Spleen (tissue), 11 donors: ENCODE results near the gene UBE2D2. TPM values are rescaled to one million over a fixed set of nuclear protein-coding genes. Genes with fewer than 3 reads are reported as not detected.

Experiments
- DNase-seq: peaks from one replicate; pipeline ENCODE4 v3.0.0-alpha.2; 2020
- H3K27ac ChIP-seq, 8 donors: fragments of 200-600 bp; sonication (generic) in 7 of 8; 1 replicate in 4 of 8; 2 replicates in 4 of 8; pipeline versions ENCODE4 v1.5.0 to v1.8.0; 2016 to 2021; ENCODE audit warnings: inconsistent platforms in 4 of 8, mild to moderate bottlenecking in 4 of 8, moderate library complexity in 1 of 8
- H3K27me3 ChIP-seq, 7 donors: fragments of 200-600 bp; sonication (generic) in 6 of 7; replicated peaks in 1 of 7; 1 replicate in 4 of 7; 2 replicates in 3 of 7; pipeline versions ENCODE4 v1.5.0 to v1.8.0; 2016 to 2021; ENCODE audit warnings: inconsistent platforms in 3 of 7, mild to moderate bottlenecking in 1 of 7
- H3K36me3 ChIP-seq, 6 donors: fragments of 200-600 bp; sonication (generic) in 5 of 6; 1 replicate in 4 of 6; 2 replicates in 2 of 6; pipeline versions ENCODE4 v1.5.0 to v1.8.0; 2016 to 2021; ENCODE audit warnings: inconsistent platforms in 2 of 6
- H3K4me1 ChIP-seq, 6 donors: fragments of 200-600 bp; sonication (generic) in 5 of 6; 1 replicate in 3 of 6; 2 replicates in 3 of 6; pipeline versions ENCODE4 v1.5.0 to v1.8.0; 2016 to 2021; ENCODE audit warnings: inconsistent platforms in 3 of 6
- H3K4me3 ChIP-seq, 8 donors: fragments of 200-600 bp; sonication (generic) in 7 of 8; 1 replicate in 4 of 8; 2 replicates in 4 of 8; pipeline versions ENCODE4 v1.5.0 to v1.8.0; 2016 to 2021; ENCODE audit warnings: inconsistent platforms in 4 of 8, mild to moderate bottlenecking in 4 of 8, moderate library complexity in 2 of 8
- H3K9me3 ChIP-seq, 8 donors: fragments of 200-600 bp; sonication (generic) in 7 of 8; 1 replicate in 4 of 8; 2 replicates in 4 of 8; pipeline versions ENCODE4 v1.5.0 to v1.8.0; 2016 to 2021; ENCODE audit warnings: inconsistent platforms in 4 of 8
- POLR2A ChIP-seq, 3 donors: fragments of 450-650 bp; IDR thresholded peaks; one replicate each; pipeline ENCODE4 v1.5.1; 2017; ENCODE audit warnings: antibody characterized with exemption in 3 of 3, mild to moderate bottlenecking in 1 of 3
- POLR2AphosphoS5 ChIP-seq, 3 donors: sonication (generic); formaldehyde crosslinking; IDR thresholded peaks; one replicate each; pipeline ENCODE4 v1.5.1; 2017; ENCODE audit warnings: antibody characterized with exemption in 3 of 3
- WGBS, 5 donors: extraction: QIAGEN DNeasy Blood & Tissue Kit in 3 of 5; methylation state at CpG; one replicate each; pipeline versions ENCODE4 v1.1.5 to v1.1.7; 2013 to 2018; 5-methylcytosine and 5-hydroxymethylcytosine counted together
- intact Hi-C: fragments of 100-400 bp; cut with DNase I; formaldehyde crosslinking; loops from one replicate; pipeline ENCODE4 v1.15.0; 2023; ENCODE audit warnings: low total_unique reads
- polyA plus RNA-seq, 3 donors: library from polyadenylated mRNA; stranded (reverse); fragments of 200-250 nt; gene quantifications; one replicate each; pipeline ENCODE4 v1.2.1, GENCODE V29; 2013
- total RNA-seq, 7 donors: library from RNA; depleted of rRNA in 3 of 7; stranded (reverse); fragments of >200 nt in 3 of 7; fragmentation: NEBNext Ultra II Directional in 4 of 7; extraction: Animal tissue kit (Norgen Biotek cat#: 25700) in 4 of 7; gene quantifications; one replicate each; pipeline versions ENCODE4 v1.1.0 to v1.2.1, GENCODE V29; 2016 to 2021
- TF ChIP-seq, protein P1 (sequence below), 11 experiments: fragments of 200-600 bp in 7 of 11; fragments of 450-650 bp in 4 of 11; sonication (generic) in 4 of 11; IDR thresholded peaks in 8 of 11; conservative IDR thresholded peaks in 3 of 11; 1 replicate in 7 of 11; 2 replicates in 4 of 11; pipeline versions ENCODE4 v1.4.0 to v1.8.0; 2016 to 2021; ENCODE audit warnings: antibody characterized with exemption in 11 of 11, inconsistent platforms in 4 of 11, mild to moderate bottlenecking in 1 of 11
- donor health status: healthy with polysubstance abuse.
- donor health status: DM: no; HTN: no; CAD: no; lungs with moderate emphysema.
- donor health status: DM: no; HTN: no; CAD: no.
- donor health status: Bipolar disorder and iron deficiency.
- donor health status: healthy.
- donor health status: DM: no; HTN: no; CAD: no.
- donor health status: DM: yes; HTN: yes; CAD: no.

UBE2D2 gene
- total and polyA plus RNA-seq, 10 donors: 64.3 to 132 (median 98.2) TPM

- TF ChIP-seq POLR2AphosphoS5 (IDR thresholded peaks at IDR 0.05) (peak; percentile 37 to 76 (median 63)), POLR2A (IDR thresholded peaks at IDR 0.05) (no peak)
- TF ChIP-seq, protein P1, sequence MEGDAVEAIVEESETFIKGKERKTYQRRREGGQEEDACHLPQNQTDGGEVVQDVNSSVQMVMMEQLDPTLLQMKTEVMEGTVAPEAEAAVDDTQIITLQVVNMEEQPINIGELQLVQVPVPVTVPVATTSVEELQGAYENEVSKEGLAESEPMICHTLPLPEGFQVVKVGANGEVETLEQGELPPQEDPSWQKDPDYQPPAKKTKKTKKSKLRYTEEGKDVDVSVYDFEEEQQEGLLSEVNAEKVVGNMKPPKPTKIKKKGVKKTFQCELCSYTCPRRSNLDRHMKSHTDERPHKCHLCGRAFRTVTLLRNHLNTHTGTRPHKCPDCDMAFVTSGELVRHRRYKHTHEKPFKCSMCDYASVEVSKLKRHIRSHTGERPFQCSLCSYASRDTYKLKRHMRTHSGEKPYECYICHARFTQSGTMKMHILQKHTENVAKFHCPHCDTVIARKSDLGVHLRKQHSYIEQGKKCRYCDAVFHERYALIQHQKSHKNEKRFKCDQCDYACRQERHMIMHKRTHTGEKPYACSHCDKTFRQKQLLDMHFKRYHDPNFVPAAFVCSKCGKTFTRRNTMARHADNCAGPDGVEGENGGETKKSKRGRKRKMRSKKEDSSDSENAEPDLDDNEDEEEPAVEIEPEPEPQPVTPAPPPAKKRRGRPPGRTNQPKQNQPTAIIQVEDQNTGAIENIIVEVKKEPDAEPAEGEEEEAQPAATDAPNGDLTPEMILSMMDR (IDR thresholded peaks at IDR 0.05 in 8 of 11, conservative IDR thresholded peaks at IDR 0.05 in 3 of 11): peak; percentile 56 to 91 (median 80)
- Histone ChIP-seq H3K4me3 (peak overlapping the region in 2 of 8 donors; percentile 4 to 71), H3K9me3 (no peaks in the 10 kb centered on the region), H3K36me3 (peaks cover 0 to 12% (median 0%) of the 10 kb centered on the region in 6 donors), H3K27me3 (peaks cover 0 to 9% (median 0%) of the 10 kb centered on the region in 7 donors), H3K27ac (peak overlapping the region; percentile 85 to 96 (median 90)), H3K4me1 (peaks cover 51 to 81% (median 67%) of the 10 kb centered on the region in 6 donors)
- intact Hi-C loops: no loop called here
- DNase-seq: peak; percentile 91
Measured at GRCh38 chr5:139635606-139636206, 74.6 kb downstream of the UBE2D2 start.

- H3K4me1 ChIP-seq: peaks cover 51 to 81% (median 67%) of the 10 kb centered on the region in 6 donors
- peaks cover 0 to 12% (median 0%) of the 10 kb centered on the region in 6 donors for H3K36me3 ChIP-seq
- DNase-seq: peak; percentile 95
- peaks cover 0 to 9% (median 0%) of the 10 kb centered on the region in 7 donors for H3K27me3 ChIP-seq
- intact Hi-C loops: no loop called here
- H3K4me3 ChIP-seq: peak overlapping the region in 6 of 8 donors; percentile 4 to 71 (median 41)
- H3K9me3 ChIP-seq: no peaks in the 10 kb centered on the region
- 17 to 37% (median 31%) methylated on average over 2 of the region's 2 CpGs for WGBS, 5 donors
- peak overlapping the region; percentile 85 to 96 (median 90) for H3K27ac ChIP-seq
- peak in 2 of 3 donors; percentile 70 to 79 for TF ChIP-seq POLR2AphosphoS5 (IDR thresholded peaks at IDR 0.05)
- TF ChIP-seq POLR2A (IDR thresholded peaks at IDR 0.05): no peak
Measured at GRCh38 chr5:139636207-139636792, 75.2 kb downstream of the UBE2D2 start.

DNA sequence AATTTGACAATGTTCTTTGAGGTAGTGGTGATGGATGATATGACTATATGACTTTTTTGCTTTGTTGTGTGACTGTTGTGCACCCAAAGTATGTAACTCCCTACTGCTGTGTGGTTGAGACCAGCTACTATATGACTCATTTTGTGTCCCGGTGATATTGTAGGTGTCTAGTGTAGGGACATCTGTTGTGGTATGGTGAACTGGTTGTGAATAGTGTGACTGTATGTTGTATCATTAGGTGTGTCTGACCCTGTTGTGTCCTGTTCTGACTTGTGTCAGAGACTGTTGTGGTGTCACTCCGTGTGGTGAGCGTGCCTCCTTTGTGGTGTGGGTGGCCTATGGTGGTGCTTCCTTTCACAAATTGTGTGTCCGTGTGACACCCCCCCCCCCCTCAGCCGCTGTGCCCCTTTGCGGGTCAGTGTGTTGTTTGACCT, 75.9 kb downstream of the UBE2D2 start:
- Histone ChIP-seq H3K4me3 (peak overlapping the region; percentile 27 to 71 (median 41)), H3K4me1 (peaks cover 51 to 81% (median 67%) of the 10 kb centered on the region in 6 donors), H3K9me3 (no peaks in the 10 kb centered on the region), H3K27ac (peak overlapping the region; percentile 85 to 96 (median 90)), H3K36me3 (peaks cover 0 to 8% (median 0%) of the 10 kb centered on the region in 6 donors), H3K27me3 (peaks cover 0 to 9% (median 0%) of the 10 kb centered on the region in 7 donors)
- WGBS, 5 donors: 1 to 3% (median 1%) methylated on average over 5 to 6 of the region's 6 CpGs
- TF ChIP-seq POLR2AphosphoS5 (IDR thresholded peaks at IDR 0.05) (no peak), POLR2A (IDR thresholded peaks at IDR 0.05) (no peak)
- TF ChIP-seq, protein P1 (IDR thresholded peaks at IDR 0.05 in 8 of 11, conservative IDR thresholded peaks at IDR 0.05 in 3 of 11): no peak
- no peak for DNase-seq
- intact Hi-C loops: no loop called here

- H3K27me3 ChIP-seq: peaks cover 0 to 9% (median 0%) of the 10 kb centered on the region in 7 donors
- peaks cover 51 to 80% (median 67%) of the 10 kb centered on the region in 6 donors for H3K4me1 ChIP-seq
- H3K36me3 ChIP-seq: peaks cover 0 to 2% (median 0%) of the 10 kb centered on the region in 6 donors
- WGBS, 5 donors: 1 to 5% (median 1%) methylated on average over 21 to 62 of the region's 62 CpGs
- H3K9me3 ChIP-seq: no peaks in the 10 kb centered on the region
- intact Hi-C loops: no loop called here
- TF ChIP-seq POLR2AphosphoS5 (IDR thresholded peaks at IDR 0.05) (peak; percentile 70 to 86 (median 79)), POLR2A (IDR thresholded peaks at IDR 0.05) (peak in 1 of 3 donors; percentile 28)
- TF ChIP-seq, protein P1 (IDR thresholded peaks at IDR 0.05 in 8 of 11, conservative IDR thresholded peaks at IDR 0.05 in 3 of 11): peak in 7 of 11 experiments; percentile 20 to 51 (median 36)
- peak overlapping the region; percentile 27 to 71 (median 41) for H3K4me3 ChIP-seq
- peak overlapping the region; percentile 85 to 96 (median 90) for H3K27ac ChIP-seq
- DNase-seq: peak; percentile 93
Measured at GRCh38 chr5:139637438-139638089, 76.4 kb downstream of the UBE2D2 start.
